Subcutaneous adipose tissue (tissue), 4 donors: ENCODE results near the gene AP1B1. TPM values are rescaled to one million over a fixed set of nuclear protein-coding genes. Genes with fewer than 3 reads are reported as not detected.

Experiments used
- CTCF ChIP-seq: fragments of 450-650 bp; IDR thresholded peaks from one replicate; pipeline ENCODE4 v1.5.1; 2016; ENCODE audit warnings: low read depth, mild to moderate bottlenecking, control low read depth, antibody characterized with exemption, moderate library complexity
- total RNA-seq, 4 donors: library from RNA; depleted of rRNA; stranded (reverse); fragments of >200 nt; gene quantifications; one replicate each; pipeline ENCODE4 v1.1.0, GENCODE V29; 2016

The AP1B1 gene
- total RNA-seq, 4 donors from 2014 or later, result 49.7 to 81.1 (median 60.1) TPM

GRCh38 chr22:29310863-29311339 is 77.5 kb downstream of the AP1B1 start:
- no peak for TF ChIP-seq CTCF

GRCh38 chr22:29310065-29310862 is 78.1 kb downstream of the AP1B1 start:
- TF ChIP-seq CTCF, result no peak

- no peak for TF ChIP-seq CTCF
These were observed 78.9 kb downstream of the AP1B1 start for GRCh38 chr22:29309332-29310064.

- no peak for TF ChIP-seq CTCF
These were observed 79.5 kb downstream of the AP1B1 start for GRCh38 chr22:29308791-29309262.

GRCh38 chr22:29308148-29308790 is 80.1 kb downstream of the AP1B1 start:
- TF ChIP-seq CTCF, result no peak

GRCh38 chr22:29307596-29308147 is 80.7 kb downstream of the AP1B1 start:
- TF ChIP-seq CTCF, result no peak
